ENCODE results near the gene PDE6B. TPM values are rescaled to one million over a fixed set of nuclear protein-coding genes. Genes with fewer than 3 reads are reported as not detected.

PDE6B gene
- total RNA-seq, 2 experiments from 2014 or later = 11.4 to 12.4 TPM

DNA sequence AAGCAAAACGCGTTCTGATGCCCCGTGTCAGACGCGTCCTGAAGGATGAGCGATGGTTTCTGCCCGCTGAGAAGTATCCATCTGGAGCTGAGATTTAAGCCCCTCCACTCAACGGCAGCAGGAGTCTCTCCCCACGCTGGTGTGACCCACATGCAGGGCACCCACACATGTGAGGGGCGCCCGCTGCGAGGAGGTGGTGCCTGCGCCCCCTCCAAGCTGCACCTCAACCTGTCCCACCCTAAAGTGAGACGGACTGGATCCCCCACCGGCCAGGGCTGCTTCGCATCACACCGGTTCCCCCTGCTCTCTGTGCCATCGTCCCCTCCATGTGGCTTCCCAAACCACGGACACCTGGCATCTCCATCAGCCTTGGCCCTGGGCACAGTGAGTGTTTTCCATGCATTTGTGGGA, 4.5 kb upstream of the PDE6B start:
- DNase-seq (no peak), ATAC-seq (ENCODE audit: poor library complexity) (no peak)
- H3K27ac ChIP-seq (ENCODE audit: low read depth in 1 of 2, low read length in 2 of 2) = no peak overlapping the region
- peaks cover 0 to 35% of the 10 kb centered on the region in 2 experiments for H3K9me3 ChIP-seq (ENCODE audit: control insufficient read depth in 1 of 2, insufficient read depth in 1 of 2, low read length in 2 of 2)
- H3K36me3 ChIP-seq (ENCODE audit: insufficient read depth, low read length) = no peaks in the 10 kb centered on the region
- H3K27me3 Mint-ChIP-seq = peaks cover 29% of the 10 kb centered on the region
- intact Hi-C loops (cut with DNase I, micrococcal nuclease) = no loop called here
- CTCF ChIA-PET = no interaction called here
- no peaks in the 10 kb centered on the region for H3K4me1 ChIP-seq (ENCODE audit: insufficient read depth, low read length)
- no peaks in the 10 kb centered on the region for H3K27me3 ChIP-seq (ENCODE audit: control insufficient read depth in 1 of 2, insufficient read depth in 2 of 2, low read length in 2 of 2)
- POLR2A ChIA-PET = no interaction called here
- H3K27ac Mint-ChIP-seq = no peak overlapping the region
- TF ChIP-seq, protein P1, sequence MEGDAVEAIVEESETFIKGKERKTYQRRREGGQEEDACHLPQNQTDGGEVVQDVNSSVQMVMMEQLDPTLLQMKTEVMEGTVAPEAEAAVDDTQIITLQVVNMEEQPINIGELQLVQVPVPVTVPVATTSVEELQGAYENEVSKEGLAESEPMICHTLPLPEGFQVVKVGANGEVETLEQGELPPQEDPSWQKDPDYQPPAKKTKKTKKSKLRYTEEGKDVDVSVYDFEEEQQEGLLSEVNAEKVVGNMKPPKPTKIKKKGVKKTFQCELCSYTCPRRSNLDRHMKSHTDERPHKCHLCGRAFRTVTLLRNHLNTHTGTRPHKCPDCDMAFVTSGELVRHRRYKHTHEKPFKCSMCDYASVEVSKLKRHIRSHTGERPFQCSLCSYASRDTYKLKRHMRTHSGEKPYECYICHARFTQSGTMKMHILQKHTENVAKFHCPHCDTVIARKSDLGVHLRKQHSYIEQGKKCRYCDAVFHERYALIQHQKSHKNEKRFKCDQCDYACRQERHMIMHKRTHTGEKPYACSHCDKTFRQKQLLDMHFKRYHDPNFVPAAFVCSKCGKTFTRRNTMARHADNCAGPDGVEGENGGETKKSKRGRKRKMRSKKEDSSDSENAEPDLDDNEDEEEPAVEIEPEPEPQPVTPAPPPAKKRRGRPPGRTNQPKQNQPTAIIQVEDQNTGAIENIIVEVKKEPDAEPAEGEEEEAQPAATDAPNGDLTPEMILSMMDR (IDR thresholded peaks at IDR 0.05) = no peak
- H3K36me3 Mint-ChIP-seq (ENCODE audit: low read depth) = no peaks in the 10 kb centered on the region
- no peaks in the 10 kb centered on the region for H3K9me3 Mint-ChIP-seq
- H3K4me3 ChIP-seq (ENCODE audit: low read length) = no peak overlapping the region
- no peak overlapping the region for H3K4me3 Mint-ChIP-seq
- H3K4me1 Mint-ChIP-seq (ENCODE audit: low read depth) = no peaks in the 10 kb centered on the region

DNA sequence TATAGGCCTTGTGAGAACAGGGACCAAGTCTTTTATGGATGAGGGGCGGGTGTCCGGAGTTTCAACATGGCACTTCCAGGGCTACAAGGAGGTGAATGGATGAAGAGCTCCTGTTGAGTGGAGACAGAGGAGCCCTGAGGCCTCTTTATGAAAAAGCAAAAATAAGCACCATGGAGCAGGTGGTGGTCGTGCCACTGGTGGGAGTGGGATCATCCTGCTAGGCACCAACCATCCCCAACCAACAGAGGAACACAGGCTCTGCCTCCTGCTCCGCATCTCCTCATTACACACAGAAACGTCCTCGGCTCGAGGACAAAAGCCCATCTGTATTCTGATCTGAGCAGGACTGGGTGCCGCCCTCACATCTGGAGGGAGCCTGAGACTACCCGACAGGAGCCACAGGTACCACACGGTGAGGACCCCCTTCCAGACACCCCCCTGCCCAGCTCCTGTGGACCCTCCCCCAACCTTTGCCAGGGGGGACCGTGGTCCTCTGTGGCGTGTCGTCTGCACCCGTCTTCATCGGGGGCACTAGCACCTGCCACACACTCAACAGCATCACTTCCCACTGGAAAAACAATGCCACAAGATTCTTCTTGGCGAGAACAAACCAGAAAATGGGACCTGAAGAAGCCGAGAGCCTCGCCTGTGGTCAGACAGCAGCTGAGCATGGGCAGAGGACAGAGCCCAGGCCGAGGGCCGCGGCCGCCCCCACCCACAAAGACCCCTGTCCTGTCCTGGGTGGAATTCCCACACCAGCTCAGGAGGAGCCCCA, 3.9 kb upstream of the PDE6B start:
- DNase-seq (peak in 1 of 14 experiments; percentile 21), ATAC-seq (ENCODE audit: poor library complexity) (no peak)
- Histone ChIP-seq H3K4me3 (ENCODE audit: low read length) (no peak overlapping the region), H3K36me3 (ENCODE audit: insufficient read depth, low read length) (no peaks in the 10 kb centered on the region), H3K9me3 (ENCODE audit: control insufficient read depth in 1 of 2, insufficient read depth in 1 of 2, low read length in 2 of 2) (peaks cover 0 to 39% of the 10 kb centered on the region in 2 experiments), H3K27ac (ENCODE audit: low read depth in 1 of 2, low read length in 2 of 2) (no peak overlapping the region), H3K4me1 (ENCODE audit: insufficient read depth, low read length) (no peaks in the 10 kb centered on the region), H3K27me3 (ENCODE audit: control insufficient read depth in 1 of 2, insufficient read depth in 2 of 2, low read length in 2 of 2) (no peaks in the 10 kb centered on the region)
- TF ChIP-seq, protein P1 (IDR thresholded peaks at IDR 0.05) = no peak
- Mint-ChIP-seq H3K27me3 (peaks cover 29% of the 10 kb centered on the region), H3K4me1 (ENCODE audit: low read depth) (no peaks in the 10 kb centered on the region), H3K4me3 (no peak overlapping the region), H3K27ac (no peak overlapping the region), H3K9me3 (no peaks in the 10 kb centered on the region), H3K36me3 (ENCODE audit: low read depth) (no peaks in the 10 kb centered on the region)
- ChIA-PET POLR2A (no interaction called here), CTCF (no interaction called here)
- intact Hi-C loops (cut with DNase I, micrococcal nuclease) = no loop called here

DNA sequence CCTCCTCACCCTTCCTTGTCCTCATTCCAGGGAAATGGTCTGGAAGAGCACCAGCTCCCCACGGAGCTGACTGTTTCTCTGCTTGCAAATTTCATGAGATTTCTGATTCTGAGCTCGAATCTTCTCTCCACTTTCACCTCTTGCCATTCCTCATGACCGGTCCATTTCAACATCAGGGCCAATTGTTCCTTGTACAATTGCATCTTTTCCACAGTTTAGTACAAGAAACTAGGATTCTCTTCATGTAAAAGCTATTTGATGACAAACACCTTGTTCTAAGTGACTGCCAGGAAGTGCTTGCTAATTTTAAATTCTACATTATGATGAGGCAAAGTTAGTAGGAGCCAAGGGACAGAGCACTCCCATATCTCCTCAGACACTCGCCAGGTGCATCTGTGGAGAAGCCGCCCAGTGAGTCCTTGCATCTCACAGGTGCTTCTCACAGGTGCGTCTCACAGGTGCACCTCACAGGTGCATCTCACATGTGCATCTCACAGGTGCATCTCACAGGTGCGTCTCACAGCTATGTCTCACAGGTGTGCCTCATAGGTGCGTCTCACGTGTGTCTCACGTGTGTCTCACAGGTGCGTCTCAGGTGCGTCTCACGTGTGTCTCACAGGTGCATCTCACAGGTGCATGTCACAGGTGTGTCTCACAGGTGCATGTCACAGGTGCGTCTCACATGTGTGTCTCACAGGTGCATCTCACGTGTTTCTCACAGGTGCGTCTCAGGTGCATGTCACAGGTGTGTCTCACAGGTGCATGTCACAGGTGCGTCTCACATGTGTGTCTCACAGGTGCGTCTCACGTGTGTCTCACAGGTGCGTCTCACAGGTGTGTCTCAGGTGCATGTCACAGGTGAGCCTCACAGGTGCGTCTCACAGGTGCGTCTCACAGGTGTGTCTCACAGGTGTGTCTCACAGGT, 3.0 kb upstream of the PDE6B start:
- peaks cover 29% of the 10 kb centered on the region for H3K27me3 Mint-ChIP-seq
- Histone ChIP-seq H3K4me3 (ENCODE audit: low read length) (no peak overlapping the region), H3K36me3 (ENCODE audit: insufficient read depth, low read length) (no peaks in the 10 kb centered on the region), H3K9me3 (ENCODE audit: control insufficient read depth in 1 of 2, insufficient read depth in 1 of 2, low read length in 2 of 2) (peaks cover 0 to 32% of the 10 kb centered on the region in 2 experiments), H3K4me1 (ENCODE audit: insufficient read depth, low read length) (no peaks in the 10 kb centered on the region), H3K27ac (ENCODE audit: low read depth in 1 of 2, low read length in 2 of 2) (no peak overlapping the region), H3K27me3 (ENCODE audit: control insufficient read depth in 1 of 2, insufficient read depth in 2 of 2, low read length in 2 of 2) (no peaks in the 10 kb centered on the region)
- ATAC-seq (ENCODE audit: poor library complexity) (no peak), DNase-seq (peak in 1 of 14 experiments; percentile 29)
- intact Hi-C loops (cut with DNase I, micrococcal nuclease) = no loop called here
- ChIA-PET CTCF (no interaction called here), POLR2A (no interaction called here)
- TF ChIP-seq, protein P1 (IDR thresholded peaks at IDR 0.05) = no peak
- H3K27ac Mint-ChIP-seq = no peak overlapping the region
- no peaks in the 10 kb centered on the region for H3K9me3 Mint-ChIP-seq
- H3K36me3 Mint-ChIP-seq (ENCODE audit: low read depth) = no peaks in the 10 kb centered on the region
- no peak overlapping the region for H3K4me3 Mint-ChIP-seq
- no peaks in the 10 kb centered on the region for H3K4me1 Mint-ChIP-seq (ENCODE audit: low read depth)

Measured in CD4-positive, alpha-beta T cell (primary cell).